Kidney (tissue), 14 donors: Measurements from ENCODE around the gene USP6NL. TPM values are rescaled to one million over a fixed set of nuclear protein-coding genes. Genes with fewer than 3 reads are reported as not detected.

Experiments
- DNase-seq, 5 donors: peaks; one replicate each; pipeline ENCODE4 v3.0.0-alpha.2; 2013 to 2020
- FAIRE-seq: peaks from 2 replicates; lab custom pipeline; 2012; peaks lifted over from hg19 to GRCh38; lab: Jason Lieb, UNC
- H3K27ac ChIP-seq, 2 donors: one replicate each; pipeline ENCODE4 v1.7.0; 2013; ENCODE audit warnings: low read depth in 2 of 2, low read length in 2 of 2, inconsistent platforms in 1 of 2
- H3K27me3 ChIP-seq: one replicate; pipeline ENCODE4 v1.7.1; 2013; ENCODE audit warnings: low read length, inconsistent platforms; ENCODE audit not compliant: control insufficient read depth, insufficient read depth
- H3K36me3 ChIP-seq, 3 donors: one replicate each; pipeline versions ENCODE4 v1.7.0 to v1.7.1; 2013; ENCODE audit warnings: low read length in 3 of 3, control low read depth in 1 of 3, inconsistent platforms in 1 of 3; ENCODE audit not compliant: insufficient read depth in 3 of 3, control insufficient read depth in 2 of 3
- H3K4me1 ChIP-seq, 3 donors: one replicate each; pipeline versions ENCODE4 v1.7.0 to v1.7.1; 2013; ENCODE audit warnings: low read length in 3 of 3, inconsistent platforms in 1 of 3, low read depth in 1 of 3; ENCODE audit not compliant: control insufficient read depth in 2 of 3, insufficient read depth in 2 of 3
- H3K4me3 ChIP-seq, 3 donors: one replicate each; pipeline versions ENCODE4 v1.7.0 to v1.8.1; 2013; ENCODE audit warnings: low read length in 3 of 3, control low read depth in 1 of 3, inconsistent platforms in 1 of 3
- H3K9ac ChIP-seq, 3 donors: one replicate each; pipeline versions ENCODE4 v1.7.0 to v1.7.1; 2013; ENCODE audit warnings: low read length in 3 of 3, control low read depth in 1 of 3, inconsistent platforms in 1 of 3
- H3K9me3 ChIP-seq, 3 donors: one replicate each; pipeline versions ENCODE4 v1.7.0 to v1.7.1; 2013; ENCODE audit warnings: low read length in 3 of 3, control low read depth in 1 of 3, inconsistent platforms in 1 of 3; ENCODE audit not compliant: control insufficient read depth in 2 of 3, insufficient read depth in 1 of 3
- intact Hi-C: fragments of 100-400 bp; cut with DNase I; formaldehyde crosslinking; loops from one replicate; pipeline ENCODE4 v1.11.1; 2022
- polyA plus RNA-seq: library from polyadenylated mRNA; stranded (reverse); fragments of 350-450 nt; fragmentation: Illumina TruSeq; extraction: RNeasy Lipid Tissue Mini Kit (QIAGEN cat#74804); gene quantifications from one replicate; pipeline ENCODE4 v1.2.3, GENCODE V29; 2014; ENCODE audit warnings: low read depth, low replicate concordance; ENCODE audit not compliant: insufficient read depth
- total RNA-seq: library from RNA; stranded (reverse); fragmentation: NEBNext Ultra II Directional; extraction: Animal tissue kit (Norgen Biotek cat#: 25700); gene quantifications from one replicate; pipeline ENCODE4 v1.2.1, GENCODE V29; 2021
- TF ChIP-seq, protein P1 (sequence below): IDR thresholded peaks from 3 replicates; pipeline ENCODE4 v1.5.1; 2012; ENCODE audit warnings: mild to moderate bottlenecking, moderate library complexity, borderline replicate concordance; ENCODE audit not compliant: insufficient read depth; ENCODE audit errors: extremely low read depth
- donor health status: control.
- donor health status: control.
- donor health status: control.
- donor health status: control.
- donor health status: control.
- donor health status: DM: yes; HTN: yes; CAD: no.
- donor health status: Normal renal cell carcinoma (clear cell type).

The USP6NL gene
- total and polyA plus RNA-seq, 2 donors from 2014 or later = 4.5 to 17.7 TPM

GRCh38 chr10:11415095-11415494 lies 196.4 kb downstream of the USP6NL start:
- intact Hi-C loops = no loop called here
- FAIRE-seq (no peak), DNase-seq (no peak)
- H3K4me1 ChIP-seq = no peaks in the 10 kb centered on the region
- H3K4me3 ChIP-seq = no peak overlapping the region
- no peak overlapping the region for H3K27ac ChIP-seq
- no peaks in the 10 kb centered on the region for H3K27me3 ChIP-seq
- H3K9ac ChIP-seq = no peak overlapping the region
- H3K36me3 ChIP-seq = no peaks in the 10 kb centered on the region
- peaks cover 0 to 13% (median 5%) of the 10 kb centered on the region in 3 donors for H3K9me3 ChIP-seq
- TF ChIP-seq, protein P1, sequence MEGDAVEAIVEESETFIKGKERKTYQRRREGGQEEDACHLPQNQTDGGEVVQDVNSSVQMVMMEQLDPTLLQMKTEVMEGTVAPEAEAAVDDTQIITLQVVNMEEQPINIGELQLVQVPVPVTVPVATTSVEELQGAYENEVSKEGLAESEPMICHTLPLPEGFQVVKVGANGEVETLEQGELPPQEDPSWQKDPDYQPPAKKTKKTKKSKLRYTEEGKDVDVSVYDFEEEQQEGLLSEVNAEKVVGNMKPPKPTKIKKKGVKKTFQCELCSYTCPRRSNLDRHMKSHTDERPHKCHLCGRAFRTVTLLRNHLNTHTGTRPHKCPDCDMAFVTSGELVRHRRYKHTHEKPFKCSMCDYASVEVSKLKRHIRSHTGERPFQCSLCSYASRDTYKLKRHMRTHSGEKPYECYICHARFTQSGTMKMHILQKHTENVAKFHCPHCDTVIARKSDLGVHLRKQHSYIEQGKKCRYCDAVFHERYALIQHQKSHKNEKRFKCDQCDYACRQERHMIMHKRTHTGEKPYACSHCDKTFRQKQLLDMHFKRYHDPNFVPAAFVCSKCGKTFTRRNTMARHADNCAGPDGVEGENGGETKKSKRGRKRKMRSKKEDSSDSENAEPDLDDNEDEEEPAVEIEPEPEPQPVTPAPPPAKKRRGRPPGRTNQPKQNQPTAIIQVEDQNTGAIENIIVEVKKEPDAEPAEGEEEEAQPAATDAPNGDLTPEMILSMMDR = no peak

- TF ChIP-seq, protein P1 = no peak
- Histone ChIP-seq H3K9ac (no peak overlapping the region), H3K27me3 (no peaks in the 10 kb centered on the region), H3K36me3 (no peaks in the 10 kb centered on the region), H3K4me3 (no peak overlapping the region), H3K9me3 (peaks cover 0 to 13% (median 5%) of the 10 kb centered on the region in 3 donors), H3K27ac (no peak overlapping the region), H3K4me1 (no peaks in the 10 kb centered on the region)
- intact Hi-C loops = no loop called here
- FAIRE-seq (no peak), DNase-seq (no peak)
Measured at GRCh38 chr10:11414314-11415038, 197.0 kb downstream of the USP6NL start.

DNA sequence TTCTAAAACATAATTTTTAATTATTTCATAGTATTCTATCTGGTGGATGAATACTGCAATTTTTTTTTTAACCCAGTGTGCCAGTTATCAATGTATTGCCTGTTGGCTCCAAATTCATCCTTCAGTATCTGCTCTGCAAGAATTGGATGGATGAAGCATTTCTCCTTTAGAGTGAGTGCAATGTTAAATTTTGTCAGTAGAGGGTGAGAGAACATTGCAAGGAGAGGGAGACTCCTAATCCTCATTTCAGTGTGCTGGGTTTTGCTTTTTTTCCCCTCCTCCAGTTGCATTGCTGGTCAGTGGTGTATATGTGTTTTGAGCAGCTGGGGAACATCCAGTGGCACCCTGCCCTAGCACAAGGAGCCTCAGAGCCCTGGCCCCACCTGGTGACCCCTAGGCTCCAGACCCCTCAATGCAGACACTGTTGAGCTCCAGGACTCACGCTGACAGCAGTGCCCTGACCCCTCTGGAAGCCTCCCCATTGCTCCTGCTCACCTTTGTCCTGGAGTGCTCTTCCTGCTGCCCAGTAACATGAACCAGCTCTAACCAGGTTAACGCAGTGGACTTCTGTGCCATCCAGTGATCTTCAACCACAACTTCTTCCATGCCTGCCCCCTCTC lies 199.4 kb downstream of the USP6NL start:
- Histone ChIP-seq H3K27me3 (no peaks in the 10 kb centered on the region), H3K27ac (no peak overlapping the region), H3K9me3 (peaks cover 0 to 13% (median 3%) of the 10 kb centered on the region in 3 donors), H3K4me3 (no peak overlapping the region), H3K9ac (no peak overlapping the region), H3K4me1 (no peaks in the 10 kb centered on the region), H3K36me3 (no peaks in the 10 kb centered on the region)
- TF ChIP-seq, protein P1 = no peak
- no peak for FAIRE-seq
- no peak for DNase-seq
- intact Hi-C loops = no loop called here
